ENCODE results near the gene MZT2A.
"Not testable (repeated sequence)": the region's sequence is repeated elsewhere in the genome, so short reads cannot be mapped to it uniquely, and the experiment has no call there.

Gene MZT2A

GRCh38 chr2:131492015-131492417 lies at the start of gene MZT2A:
TSS of gene MZT2A (minus strand) at chr2:131492397. CDS start at chr2:131492376, 21 bp downstream.
- DNase-seq: not testable (repeated sequence)

GRCh38 chr2:131538856-131539255 lies 46.7 kb upstream of the MZT2A start:
- DNase-seq: not testable (repeated sequence)

- not testable (repeated sequence) for DNase-seq
Observed at GRCh38 chr2:131536841-131537240, 44.6 kb upstream of the MZT2A start.

GRCh38 chr2:131535951-131536826 lies 44.0 kb upstream of the MZT2A start:
- not testable (repeated sequence) for DNase-seq

GRCh38 chr2:131535526-131535925 lies 43.3 kb upstream of the MZT2A start:
- DNase-seq: no peak

- DNase-seq: not testable (repeated sequence)
Observed at GRCh38 chr2:131534965-131535364, 42.8 kb upstream of the MZT2A start.

GRCh38 chr2:131534317-131534672 lies 42.1 kb upstream of the MZT2A start:
- DNase-seq: not testable (repeated sequence)

GRCh38 chr2:131533609-131534316 lies 41.6 kb upstream of the MZT2A start:
- not testable (repeated sequence) for DNase-seq

GRCh38 chr2:131532723-131533608 lies 40.8 kb upstream of the MZT2A start:
- DNase-seq: not testable (repeated sequence)

- DNase-seq: not testable (repeated sequence)
Observed at GRCh38 chr2:131531547-131532185, 39.5 kb upstream of the MZT2A start.

GRCh38 chr2:131530626-131531344 lies 38.6 kb upstream of the MZT2A start:
- not testable (repeated sequence) for DNase-seq

- DNase-seq: not testable (repeated sequence)
Observed at GRCh38 chr2:131529864-131530445, 37.8 kb upstream of the MZT2A start.

GRCh38 chr2:131528981-131529863 lies 37.0 kb upstream of the MZT2A start:
- not testable (repeated sequence) for DNase-seq

GRCh38 chr2:131527131-131528001 lies 35.2 kb upstream of the MZT2A start, which contains the start of gene CCDC74A:
TSS of gene CCDC74A (plus strand) at chr2:131527888. CDS start at chr2:131527971, 83 bp downstream.
- peak; percentile 86 for DNase-seq

GRCh38 chr2:131525256-131525655 lies 33.1 kb upstream of the MZT2A start:
- DNase-seq: not testable (repeated sequence)

- no peak for DNase-seq
Observed at GRCh38 chr2:131521961-131522781, 30.0 kb upstream of the MZT2A start.

GRCh38 chr2:131521524-131521923 lies 29.3 kb upstream of the MZT2A start:
- not testable (repeated sequence) for DNase-seq

GRCh38 chr2:131520526-131520925 lies 28.3 kb upstream of the MZT2A start:
- DNase-seq: no peak
